GM19468 (cell line): ENCODE results near the gene CBX6.
"Not testable (repeated sequence)": the region's sequence is repeated elsewhere in the genome, so short reads cannot be mapped to it uniquely, and the experiment has no call there.

Source experiments
- ATAC-seq: cut with Tn5 transposase; IDR thresholded peaks from one replicate; pipeline ENCODE4 v1.9.1; 2021; ENCODE audit warnings: mild to moderate bottlenecking, moderate library complexity, moderate number of reproducible peaks; ENCODE audit not compliant: unreplicated experiment; ENCODE audit errors: extremely low read depth

Gene CBX6

GRCh38 chr22:38872172-38872830, at the start of gene CBX6:
Gene CBX6 (minus strand): TSS chr22:38872216. CDS start chr22:38872190, 26 bp downstream.
- peak; percentile 30 for ATAC-seq

DNA sequence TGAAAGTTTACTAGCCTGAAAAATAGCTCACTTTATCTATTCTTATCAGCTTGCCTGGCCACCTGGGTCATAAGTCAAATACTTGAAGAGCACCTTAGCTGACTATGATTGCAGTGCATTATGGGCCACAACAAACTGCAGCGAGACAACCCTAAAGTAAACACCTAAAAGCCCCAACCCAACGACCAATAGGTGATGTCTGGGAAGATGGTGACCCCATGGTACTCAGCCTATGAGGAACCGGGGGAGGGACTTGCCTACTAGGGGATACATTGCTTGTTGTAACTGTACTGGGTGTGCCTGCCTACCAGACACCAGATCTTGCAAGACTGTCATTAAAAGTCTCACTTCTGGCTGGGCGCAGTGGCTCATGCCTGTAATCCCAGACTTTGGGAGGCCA, 49.8 kb upstream of the CBX6 start:
- ATAC-seq, result no peak

- ATAC-seq, result no peak
Observed at GRCh38 chr22:38921120-38921519, 49.1 kb upstream of the CBX6 start.

DNA sequence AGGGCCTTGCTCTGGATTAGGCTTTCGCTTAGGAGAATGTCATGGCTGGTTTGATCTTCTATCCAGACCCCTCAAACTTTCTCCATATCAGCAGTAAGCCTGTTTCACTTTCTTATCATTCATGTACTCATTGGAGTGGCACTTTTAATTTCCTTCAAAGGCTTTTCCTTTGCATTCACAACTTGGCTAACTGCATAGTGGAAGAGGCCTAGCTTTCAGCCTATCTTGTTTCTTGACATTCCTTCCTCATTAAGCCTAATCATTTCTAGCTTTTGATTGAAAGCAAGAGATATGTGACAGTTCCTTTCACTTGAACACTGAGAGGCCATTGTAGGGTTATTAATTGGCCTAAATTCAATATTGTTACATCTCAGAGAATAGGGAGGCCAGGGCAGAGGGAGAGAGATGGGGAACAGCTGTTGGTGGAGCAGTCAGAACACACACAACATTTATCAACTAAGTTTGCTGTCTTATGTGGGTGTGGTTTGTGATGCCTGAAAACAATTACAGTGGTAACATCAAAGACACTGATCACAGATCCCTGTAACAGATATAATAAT, 47.7 kb upstream of the CBX6 start:
- ATAC-seq, result no peak

DNA sequence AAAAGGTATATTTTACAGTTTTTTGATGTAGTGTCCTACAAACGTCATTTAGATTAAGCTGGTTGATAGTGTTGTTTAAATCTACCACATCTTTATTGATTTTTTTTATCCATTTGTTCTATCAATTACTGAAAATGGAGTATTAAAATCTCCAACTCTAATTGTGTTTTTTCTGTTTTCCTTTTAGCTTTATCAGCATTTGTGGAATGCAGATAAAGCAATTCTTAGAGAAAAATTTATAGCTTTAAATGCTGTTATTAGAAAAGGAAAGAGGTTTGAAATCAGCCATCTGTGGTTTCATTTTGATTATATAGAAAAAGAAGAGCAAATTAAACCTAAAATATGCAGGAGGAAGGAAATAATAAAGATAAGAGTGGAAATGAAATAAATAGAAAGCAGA, 39.4 kb upstream of the CBX6 start:
- ATAC-seq, result no peak

GRCh38 chr22:38907767-38908166, 35.8 kb upstream of the CBX6 start:
- ATAC-seq, result no peak

GRCh38 chr22:38906052-38906451, 34.0 kb upstream of the CBX6 start:
- no peak for ATAC-seq

DNA sequence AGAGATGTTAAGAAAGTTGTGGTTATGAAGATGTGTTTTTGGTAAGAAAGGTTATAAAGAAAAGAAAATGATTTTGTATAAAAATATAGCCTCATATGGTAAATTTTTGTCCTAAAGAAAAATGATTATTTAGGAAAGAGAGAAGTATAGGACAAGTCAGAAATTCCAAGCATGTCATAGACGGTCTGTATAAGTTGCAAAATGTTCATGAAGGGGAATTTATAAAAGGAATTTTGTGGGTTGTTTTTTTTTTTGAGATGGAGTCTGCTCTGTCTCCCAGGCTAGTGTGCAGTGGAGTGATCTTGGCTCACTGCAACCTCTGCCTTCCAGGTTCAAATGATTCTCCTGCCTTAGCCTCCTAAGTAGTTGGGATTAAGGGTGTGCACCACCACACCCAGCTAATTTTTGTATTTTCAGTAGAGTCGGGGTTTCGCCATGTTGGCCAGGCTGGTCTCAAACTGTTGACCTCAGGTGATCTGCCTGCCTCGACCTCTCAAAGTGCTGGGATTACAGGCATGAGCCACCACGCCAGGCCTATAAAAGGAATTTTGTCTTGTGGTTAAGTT, 32.1 kb upstream of the CBX6 start:
- not testable (repeated sequence) for ATAC-seq

- ATAC-seq, result no peak
Observed at GRCh38 chr22:38901111-38901641, 29.2 kb upstream of the CBX6 start.

- no peak for ATAC-seq
Observed at GRCh38 chr22:38900677-38901076, 28.7 kb upstream of the CBX6 start.

DNA sequence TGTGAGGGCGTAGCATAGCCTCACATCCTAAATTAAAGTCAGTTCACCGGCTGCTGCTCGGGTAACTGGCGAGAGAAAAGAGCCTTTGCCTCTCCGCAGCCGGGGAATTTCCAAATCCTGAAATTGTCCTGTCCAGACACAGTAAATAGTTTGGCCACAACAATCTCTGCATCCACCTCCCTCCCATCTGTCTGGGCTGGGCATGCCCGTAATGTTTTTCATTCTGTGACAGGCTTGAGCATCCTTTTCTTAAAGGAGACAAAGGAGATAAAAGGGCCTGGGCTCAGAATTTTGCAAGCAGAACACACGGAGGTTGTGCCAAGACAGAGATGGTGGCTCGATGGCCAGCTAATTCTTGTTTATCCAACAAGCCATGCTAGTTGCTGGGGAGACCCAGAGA, 19.2 kb upstream of the CBX6 start:
- no peak for ATAC-seq

DNA sequence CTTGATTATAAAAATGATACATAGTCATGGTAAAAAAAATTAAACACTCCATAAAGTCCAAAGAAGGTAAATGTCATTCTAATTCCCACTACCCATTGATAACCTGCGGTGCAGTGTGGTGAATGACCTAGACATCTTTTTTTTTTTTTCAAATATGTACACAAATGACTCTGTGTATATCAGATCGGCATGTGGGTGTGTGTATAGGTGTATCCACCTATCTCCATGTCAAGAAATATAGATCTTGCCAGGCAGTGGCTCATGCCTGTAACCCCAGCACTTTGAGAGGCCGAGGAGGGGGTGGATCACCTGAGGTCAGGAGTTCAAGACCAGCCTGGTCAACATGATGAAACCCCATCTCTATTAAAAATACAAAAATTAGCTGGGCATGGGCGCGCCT, 18.4 kb upstream of the CBX6 start:
- no peak for ATAC-seq

DNA sequence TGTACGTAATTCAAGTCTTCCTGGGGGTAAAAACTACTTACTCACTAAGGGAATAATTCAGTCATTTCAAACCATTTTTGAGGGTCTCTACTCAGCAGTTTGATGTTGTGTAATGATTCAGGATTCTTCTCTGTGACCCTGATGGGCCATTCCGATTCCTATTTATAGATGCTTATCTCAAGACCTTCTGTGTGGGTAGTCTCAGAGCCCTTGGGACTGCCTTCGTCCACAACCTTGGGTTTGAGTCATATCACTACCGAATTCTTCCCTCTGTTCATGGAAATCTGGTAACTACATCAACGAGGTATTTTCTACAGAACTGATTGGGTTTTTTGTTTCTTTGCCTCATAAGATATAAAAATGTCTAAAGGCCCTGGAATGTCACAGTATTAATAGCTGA, 14.3 kb upstream of the CBX6 start:
- no peak for ATAC-seq

GRCh38 chr22:38882972-38883622, 11.1 kb upstream of the CBX6 start:
- no peak for ATAC-seq

GRCh38 chr22:38881997-38882879, 10.2 kb upstream of the CBX6 start:
- no peak for ATAC-seq

DNA sequence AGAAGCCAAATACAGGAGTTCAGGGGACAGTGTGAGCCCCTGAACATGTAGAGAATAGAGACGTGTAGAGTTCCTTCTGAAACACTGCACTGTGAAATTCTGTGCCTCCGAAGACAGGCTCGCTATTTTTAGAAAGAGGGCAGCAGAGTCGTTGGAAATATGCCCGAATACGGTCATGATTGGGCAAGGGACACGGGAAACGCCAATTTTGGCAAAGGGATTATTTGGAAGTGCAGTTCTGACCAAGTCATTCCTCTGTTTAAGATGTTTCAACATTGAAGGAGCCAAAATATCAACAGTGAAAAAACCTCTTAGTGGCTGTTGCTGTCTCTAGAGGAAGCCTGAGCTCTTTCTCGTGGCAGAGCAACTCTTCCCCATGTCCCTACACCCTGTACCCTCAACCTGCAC, 9.5 kb upstream of the CBX6 start:
- no peak for ATAC-seq

GRCh38 chr22:38879961-38880360, 7.9 kb upstream of the CBX6 start:
- ATAC-seq, result no peak

- ATAC-seq, result no peak
Observed at GRCh38 chr22:38879108-38879729, 7.2 kb upstream of the CBX6 start.

DNA sequence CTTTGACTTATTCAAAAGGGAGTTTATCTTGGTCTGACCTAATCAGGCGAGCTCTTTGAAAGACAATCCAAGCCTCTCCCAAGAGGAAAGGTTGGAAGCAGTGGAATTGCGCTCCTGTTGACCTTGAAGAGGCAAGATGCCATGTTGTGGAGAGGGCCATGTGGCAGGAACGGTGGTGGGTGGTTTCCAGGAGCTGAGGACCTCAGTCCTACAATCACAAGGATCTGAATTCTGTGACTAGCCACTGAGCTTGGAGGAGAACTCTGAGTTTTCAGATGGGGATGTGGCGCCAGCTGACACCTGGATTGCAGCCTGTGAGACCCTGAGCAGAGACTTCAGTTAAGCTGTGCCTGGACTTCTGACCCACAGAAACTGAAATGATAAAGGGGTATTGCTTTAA, 6.0 kb upstream of the CBX6 start:
- no peak for ATAC-seq
